Measurements from ENCODE around the gene GAD2.
A peak's percentile ranks its signal among the peaks of the same experiment; 100 is the strongest.

Gene GAD2

DNA sequence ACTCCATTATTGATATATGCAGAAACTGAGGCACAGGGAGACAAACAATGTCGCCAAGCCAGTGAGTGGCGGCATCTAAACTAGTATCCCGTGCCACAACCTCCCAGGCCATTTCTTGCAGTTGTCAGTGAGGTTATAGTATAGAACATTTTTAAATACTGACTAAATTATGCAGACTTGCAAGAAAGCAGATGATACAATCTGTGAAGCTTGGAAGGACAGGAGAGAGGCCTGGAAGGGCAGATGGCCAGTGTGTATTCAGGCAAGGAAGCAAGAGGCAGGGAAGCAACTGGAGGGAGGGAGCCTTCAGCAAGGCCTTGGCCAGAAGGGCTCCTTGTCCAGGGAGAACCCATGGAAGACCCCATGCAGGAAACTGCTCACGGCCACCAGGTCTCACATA, 111.2 kb downstream of the GAD2 start:
- TF ChIP-seq CREB1 (IDR thresholded peaks at IDR 0.05; ENCODE audit: low read depth) = no peak
- TF ChIP-seq NFIC (IDR thresholded peaks at IDR 0.05) = no peak
- TF ChIP-seq, protein P1, sequence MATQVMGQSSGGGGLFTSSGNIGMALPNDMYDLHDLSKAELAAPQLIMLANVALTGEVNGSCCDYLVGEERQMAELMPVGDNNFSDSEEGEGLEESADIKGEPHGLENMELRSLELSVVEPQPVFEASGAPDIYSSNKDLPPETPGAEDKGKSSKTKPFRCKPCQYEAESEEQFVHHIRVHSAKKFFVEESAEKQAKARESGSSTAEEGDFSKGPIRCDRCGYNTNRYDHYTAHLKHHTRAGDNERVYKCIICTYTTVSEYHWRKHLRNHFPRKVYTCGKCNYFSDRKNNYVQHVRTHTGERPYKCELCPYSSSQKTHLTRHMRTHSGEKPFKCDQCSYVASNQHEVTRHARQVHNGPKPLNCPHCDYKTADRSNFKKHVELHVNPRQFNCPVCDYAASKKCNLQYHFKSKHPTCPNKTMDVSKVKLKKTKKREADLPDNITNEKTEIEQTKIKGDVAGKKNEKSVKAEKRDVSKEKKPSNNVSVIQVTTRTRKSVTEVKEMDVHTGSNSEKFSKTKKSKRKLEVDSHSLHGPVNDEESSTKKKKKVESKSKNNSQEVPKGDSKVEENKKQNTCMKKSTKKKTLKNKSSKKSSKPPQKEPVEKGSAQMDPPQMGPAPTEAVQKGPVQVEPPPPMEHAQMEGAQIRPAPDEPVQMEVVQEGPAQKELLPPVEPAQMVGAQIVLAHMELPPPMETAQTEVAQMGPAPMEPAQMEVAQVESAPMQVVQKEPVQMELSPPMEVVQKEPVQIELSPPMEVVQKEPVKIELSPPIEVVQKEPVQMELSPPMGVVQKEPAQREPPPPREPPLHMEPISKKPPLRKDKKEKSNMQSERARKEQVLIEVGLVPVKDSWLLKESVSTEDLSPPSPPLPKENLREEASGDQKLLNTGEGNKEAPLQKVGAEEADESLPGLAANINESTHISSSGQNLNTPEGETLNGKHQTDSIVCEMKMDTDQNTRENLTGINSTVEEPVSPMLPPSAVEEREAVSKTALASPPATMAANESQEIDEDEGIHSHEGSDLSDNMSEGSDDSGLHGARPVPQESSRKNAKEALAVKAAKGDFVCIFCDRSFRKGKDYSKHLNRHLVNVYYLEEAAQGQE (IDR thresholded peaks at IDR 0.05; ENCODE audit: low read depth) = no peak
- TF ChIP-seq, protein P2, sequence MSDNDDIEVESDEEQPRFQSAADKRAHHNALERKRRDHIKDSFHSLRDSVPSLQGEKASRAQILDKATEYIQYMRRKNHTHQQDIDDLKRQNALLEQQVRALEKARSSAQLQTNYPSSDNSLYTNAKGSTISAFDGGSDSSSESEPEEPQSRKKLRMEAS (IDR thresholded peaks at IDR 0.05) = no peak
- no peak for TF ChIP-seq EGR1 (IDR thresholded peaks at IDR 0.05)
- TF ChIP-seq RAD21 (IDR thresholded peaks at IDR 0.05; ENCODE audit: low read depth) = no peak

DNA sequence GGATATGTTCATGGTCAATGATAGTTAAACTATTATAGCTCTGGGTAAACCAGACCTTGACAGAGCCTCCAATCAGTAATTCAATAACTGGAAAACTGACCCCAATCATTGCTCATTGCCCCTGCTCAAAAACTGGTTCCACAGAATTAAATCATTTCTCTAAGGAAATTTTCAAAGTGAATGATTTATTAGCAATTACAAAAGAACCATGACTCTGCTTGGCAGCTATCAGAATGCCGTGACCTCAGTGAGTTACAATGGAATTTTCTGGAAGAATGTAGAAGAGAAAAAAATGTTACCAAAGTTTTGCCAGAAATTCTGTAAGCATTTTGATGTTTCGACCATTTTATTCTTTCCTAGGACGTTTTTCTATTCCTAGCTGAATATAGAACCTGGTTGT, 114.8 kb downstream of the GAD2 start:
- TF ChIP-seq CEBPB (IDR thresholded peaks at IDR 0.05) (no peak), TAF1 (IDR thresholded peaks at IDR 0.05; ENCODE audit: low read depth) (no peak), RAD21 (IDR thresholded peaks at IDR 0.05; ENCODE audit: low read depth) (no peak), TCF12 (IDR thresholded peaks at IDR 0.05; ENCODE audit: low read depth) (no peak), TEAD4 (IDR thresholded peaks at IDR 0.05) (no peak), EGR1 (IDR thresholded peaks at IDR 0.05) (no peak), FOXM1 (IDR thresholded peaks at IDR 0.05; ENCODE audit: borderline replicate concordance, low read depth) (no peak), CREB1 (IDR thresholded peaks at IDR 0.05; ENCODE audit: low read depth) (no peak), NFIC (IDR thresholded peaks at IDR 0.05) (no peak), YY1 (IDR thresholded peaks at IDR 0.05; ENCODE audit: low read depth) (no peak), ZBTB7A (IDR thresholded peaks at IDR 0.05; ENCODE audit: low read depth) (no peak), EP300 (IDR thresholded peaks at IDR 0.05; ENCODE audit: borderline replicate concordance) (no peak)
- TF ChIP-seq, protein P2 (IDR thresholded peaks at IDR 0.05) = no peak
- TF ChIP-seq, protein P1 (IDR thresholded peaks at IDR 0.05; ENCODE audit: low read depth) = no peak
- TF ChIP-seq, protein P3, sequence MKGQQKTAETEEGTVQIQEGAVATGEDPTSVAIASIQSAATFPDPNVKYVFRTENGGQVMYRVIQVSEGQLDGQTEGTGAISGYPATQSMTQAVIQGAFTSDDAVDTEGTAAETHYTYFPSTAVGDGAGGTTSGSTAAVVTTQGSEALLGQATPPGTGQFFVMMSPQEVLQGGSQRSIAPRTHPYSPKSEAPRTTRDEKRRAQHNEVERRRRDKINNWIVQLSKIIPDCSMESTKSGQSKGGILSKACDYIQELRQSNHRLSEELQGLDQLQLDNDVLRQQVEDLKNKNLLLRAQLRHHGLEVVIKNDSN (IDR thresholded peaks at IDR 0.05) = no peak

DNA sequence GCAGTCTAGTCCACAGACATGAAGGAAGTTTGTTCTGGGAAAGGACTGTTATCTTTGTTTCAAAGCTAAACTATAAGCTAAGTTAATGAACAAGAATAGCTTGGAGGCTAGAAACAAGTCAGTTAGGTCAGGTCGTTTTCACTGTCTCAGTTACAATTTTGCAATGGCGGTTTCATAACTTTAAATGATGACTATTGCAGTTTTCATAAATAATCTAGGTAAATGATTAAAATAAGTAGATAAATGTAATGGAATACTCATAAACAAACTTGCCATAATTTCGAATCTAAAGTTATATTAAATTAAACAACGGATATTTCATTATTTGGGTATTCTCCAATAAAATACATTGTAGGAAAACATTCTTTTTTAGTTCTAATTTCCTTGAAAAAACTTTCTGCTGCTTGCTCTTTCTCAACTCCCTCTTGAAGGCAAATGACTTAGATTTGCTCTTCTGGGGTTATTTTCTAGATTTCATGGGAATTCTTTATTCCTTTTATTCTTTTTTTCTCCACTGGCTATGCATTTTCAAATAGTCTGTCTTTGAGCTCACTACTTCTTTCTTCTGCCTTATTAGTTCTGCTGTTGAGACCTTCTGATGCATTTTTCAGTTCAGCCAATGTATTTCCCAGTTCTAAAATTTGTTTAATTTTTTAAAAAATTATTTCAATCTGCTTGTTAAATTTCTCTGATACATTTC, 117.8 kb downstream of the GAD2 start:
- TF ChIP-seq EGR1 (IDR thresholded peaks at IDR 0.05) (no peak), CEBPB (IDR thresholded peaks at IDR 0.05) (no peak), ZBTB7A (IDR thresholded peaks at IDR 0.05; ENCODE audit: low read depth) (no peak), TAF1 (IDR thresholded peaks at IDR 0.05; ENCODE audit: low read depth) (no peak), NFIC (IDR thresholded peaks at IDR 0.05) (no peak), CREB1 (IDR thresholded peaks at IDR 0.05; ENCODE audit: low read depth) (no peak), TCF12 (IDR thresholded peaks at IDR 0.05; ENCODE audit: low read depth) (no peak), RAD21 (IDR thresholded peaks at IDR 0.05; ENCODE audit: low read depth) (no peak), YY1 (IDR thresholded peaks at IDR 0.05; ENCODE audit: low read depth) (no peak), EP300 (IDR thresholded peaks at IDR 0.05; ENCODE audit: borderline replicate concordance) (no peak), TEAD4 (IDR thresholded peaks at IDR 0.05) (no peak), FOXM1 (IDR thresholded peaks at IDR 0.05; ENCODE audit: borderline replicate concordance, low read depth) (no peak)
- TF ChIP-seq, protein P1 (IDR thresholded peaks at IDR 0.05; ENCODE audit: low read depth) = no peak
- TF ChIP-seq, protein P2 (IDR thresholded peaks at IDR 0.05) = no peak
- TF ChIP-seq, protein P3 (IDR thresholded peaks at IDR 0.05) = no peak

DNA sequence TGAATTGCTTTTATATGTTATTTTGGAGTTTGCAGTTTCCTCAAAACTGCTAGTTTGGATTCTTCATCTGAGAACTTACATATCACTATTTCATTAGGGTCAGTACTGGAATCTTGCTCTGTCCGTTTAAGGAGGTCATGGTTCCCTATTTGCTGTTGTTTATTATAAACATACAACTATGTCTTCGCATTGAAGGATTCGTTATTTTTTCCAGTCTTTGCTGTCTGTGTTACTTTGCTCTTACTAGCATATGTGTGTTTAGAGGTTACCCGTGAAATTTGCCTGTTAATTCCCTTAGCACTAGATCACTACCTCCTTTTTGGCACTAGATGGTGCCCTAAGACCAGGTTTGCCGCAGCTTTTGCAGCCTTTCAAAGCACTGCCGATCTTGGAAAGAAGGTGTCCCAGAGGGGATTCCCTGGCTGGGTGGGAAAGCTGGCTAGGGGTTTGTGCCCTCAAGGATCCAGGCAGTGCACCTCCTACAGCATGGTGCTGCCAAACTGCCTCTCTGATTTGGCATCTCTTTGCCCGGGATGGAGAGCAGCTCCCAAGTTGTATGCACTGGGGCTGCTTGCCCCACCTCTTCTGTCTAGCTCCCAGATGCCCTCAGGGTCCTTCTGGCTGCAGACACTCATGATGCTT, 118.5 kb downstream of the GAD2 start:
- TF ChIP-seq RAD21 (IDR thresholded peaks at IDR 0.05; ENCODE audit: low read depth) (peak; percentile 91), TCF12 (IDR thresholded peaks at IDR 0.05; ENCODE audit: low read depth) (no peak)

All from Ishikawa (cell line).